Erythroblast (primary cell): ENCODE measurements around the gene MUC20.

Source experiments
- GATA1 ChIP-seq: IDR thresholded peaks from 2 replicates; pipeline ENCODE4 v1.6.1; 2011; ENCODE audit warnings: low read depth, mild to moderate bottlenecking, control low read depth, low read length, moderate library complexity
- POLR2A ChIP-seq: IDR thresholded peaks from 2 replicates; pipeline ENCODE4 v1.6.1; 2011; ENCODE audit warnings: mild to moderate bottlenecking, low read length

- TF ChIP-seq POLR2A (no peak), GATA1 (no peak)
These were observed 17.7 kb downstream of the MUC20 start for GRCh38 chr3:195738274-195739044.
